ENCODE measurements around the gene CALCB.
"Not testable (repeated sequence)": the region's sequence is repeated elsewhere in the genome, so short reads cannot be mapped to it uniquely, and the experiment has no call there.

The CALCB gene

DNA sequence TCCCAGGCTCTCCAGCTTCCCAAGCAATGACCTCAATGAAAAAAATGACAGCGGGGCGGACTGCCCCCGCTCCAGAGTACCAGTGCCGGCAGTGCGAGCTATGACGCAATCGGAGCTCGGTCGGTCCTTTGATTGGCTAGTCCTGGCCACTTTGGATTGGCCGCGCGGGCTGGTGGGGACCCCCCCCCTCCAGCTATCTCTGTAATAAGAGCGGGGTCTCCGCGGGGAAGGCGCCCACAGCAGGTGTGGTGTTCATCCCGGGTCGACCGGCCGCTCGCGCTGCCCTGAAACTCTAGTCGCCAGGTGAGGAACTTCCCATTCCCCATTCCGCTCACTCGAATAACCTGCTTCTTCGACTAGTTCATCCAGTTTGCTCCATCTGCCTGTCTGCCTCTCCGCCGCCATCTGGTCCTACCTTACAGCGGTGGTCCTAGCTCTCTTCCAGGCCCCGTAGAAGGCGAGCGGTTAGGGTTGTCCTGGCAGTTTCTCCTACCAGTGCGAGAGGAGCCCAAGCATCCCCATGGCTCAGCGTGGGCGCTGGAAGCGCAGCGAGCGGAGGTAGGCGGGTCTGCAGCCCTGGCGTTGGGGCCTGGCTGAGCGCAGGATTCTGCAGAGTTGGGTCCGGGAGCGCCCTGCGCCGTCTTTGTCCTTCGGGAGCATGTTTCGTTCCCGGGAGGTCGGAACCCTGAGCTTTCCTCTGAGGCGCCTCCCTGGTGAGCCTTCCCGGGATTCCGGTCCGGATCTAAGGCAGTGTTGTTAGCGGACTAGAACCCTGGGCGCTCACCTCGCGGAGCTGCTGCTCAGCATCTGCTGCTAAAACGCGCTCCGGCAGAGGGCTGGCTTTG lies at the start of gene CALCB:
Gene CALCB, plus strand, starts transcription at position 233 of the 845 bp plus-strand sequence. CDS start 1,126 bp downstream, outside the sequence.
- no peak for DNase-seq (ENCODE audit: low read depth)

- DNase-seq (ENCODE audit: low read depth), result no peak
These were observed 46.4 kb upstream of the CALCB start for GRCh38 chr11:15027011-15027410.

DNA sequence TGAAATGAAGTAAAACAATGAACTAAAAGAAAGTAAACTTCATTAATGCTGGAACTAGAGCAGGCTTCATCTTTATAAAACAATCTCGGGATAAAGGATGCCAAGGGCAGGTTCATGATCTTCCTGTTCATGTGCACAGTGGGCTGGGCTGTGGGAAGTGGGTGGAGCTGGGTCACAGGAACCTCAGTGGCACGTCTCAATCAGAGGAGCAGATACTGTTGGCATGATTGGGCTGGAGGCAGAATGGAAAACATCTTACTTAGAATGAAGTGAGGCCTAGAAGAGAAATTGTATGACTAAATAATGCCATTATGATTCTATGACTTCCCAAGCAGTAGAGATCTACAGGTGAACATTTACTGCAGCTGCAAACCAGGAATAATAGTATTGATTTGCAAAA lies 45.4 kb upstream of the CALCB start:
- DNase-seq (ENCODE audit: low read depth), result no peak

DNA sequence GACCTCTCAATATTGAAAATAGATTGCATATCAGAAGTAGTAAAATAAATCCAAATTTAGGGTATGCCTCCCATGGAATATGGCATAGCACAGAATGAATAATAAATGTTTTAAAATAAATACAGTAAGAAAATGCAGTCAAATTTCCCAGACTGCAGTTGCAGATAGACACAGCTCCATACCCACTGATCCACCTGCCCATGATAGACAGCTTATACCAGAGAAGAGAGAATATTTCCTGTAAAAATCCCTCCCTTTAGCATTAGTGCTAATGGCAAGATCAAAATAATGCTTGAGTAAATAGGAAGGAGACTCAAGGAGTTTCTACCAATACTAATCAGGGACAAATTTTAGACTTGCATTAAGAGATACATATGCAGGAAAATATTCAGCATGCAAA lies 45.0 kb upstream of the CALCB start:
- DNase-seq (ENCODE audit: low read depth), result no peak

GRCh38 chr11:15031945-15032344 lies 41.4 kb upstream of the CALCB start:
- not testable (repeated sequence) for DNase-seq (ENCODE audit: low read depth)

GRCh38 chr11:15034687-15035267 lies 38.6 kb upstream of the CALCB start:
- DNase-seq (ENCODE audit: low read depth), result no peak

DNA sequence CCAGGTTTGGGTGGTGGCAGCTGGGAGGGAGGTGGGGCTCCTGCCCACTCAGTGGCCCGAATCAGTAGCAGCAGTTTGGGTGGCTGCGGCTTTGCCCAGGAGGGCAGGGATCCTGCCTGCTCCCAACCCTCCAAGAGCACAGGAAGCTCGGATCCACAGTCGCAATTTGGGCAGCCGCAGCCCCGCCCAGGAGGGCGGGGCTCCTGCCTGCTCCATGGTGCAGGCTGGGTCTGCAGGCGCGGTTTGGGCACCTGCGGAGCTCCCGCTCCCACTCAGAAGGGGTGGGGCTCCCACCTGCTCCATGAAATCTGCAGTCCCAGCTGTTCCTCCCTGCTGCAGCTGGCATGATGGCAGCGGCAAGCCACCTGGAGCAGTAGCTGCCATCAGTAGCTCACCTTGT lies 38.1 kb upstream of the CALCB start:
- no peak for DNase-seq (ENCODE audit: low read depth)

- DNase-seq (ENCODE audit: low read depth), result peak; percentile 4
These were observed 34.4 kb upstream of the CALCB start for GRCh38 chr11:15038963-15039362.

DNA sequence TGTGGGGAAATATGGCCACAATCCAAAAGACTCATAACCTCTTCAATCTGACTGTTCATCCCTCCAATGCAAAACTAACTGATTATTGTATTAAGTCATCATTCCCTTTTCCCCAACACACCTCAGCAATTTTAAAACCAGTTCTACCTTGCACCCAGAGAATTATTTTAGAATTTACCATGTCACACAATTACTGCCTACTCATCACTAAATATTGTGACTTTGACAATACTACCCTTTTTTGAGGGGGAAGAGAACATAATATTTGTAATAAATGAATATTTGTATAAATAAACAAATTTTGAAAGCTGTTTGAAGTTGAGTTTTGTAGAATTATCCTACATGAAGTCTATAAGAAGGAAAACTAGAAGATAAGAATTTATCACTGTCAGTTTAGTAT lies 28.2 kb upstream of the CALCB start:
- no peak for DNase-seq (ENCODE audit: low read depth)

GRCh38 chr11:15045891-15046290 lies 27.5 kb upstream of the CALCB start:
- no peak for DNase-seq (ENCODE audit: low read depth)

- DNase-seq (ENCODE audit: low read depth), result not testable (repeated sequence)
These were observed 26.7 kb upstream of the CALCB start for GRCh38 chr11:15046673-15047072.

GRCh38 chr11:15048616-15049015 lies 24.8 kb upstream of the CALCB start:
- no peak for DNase-seq (ENCODE audit: low read depth)

DNA sequence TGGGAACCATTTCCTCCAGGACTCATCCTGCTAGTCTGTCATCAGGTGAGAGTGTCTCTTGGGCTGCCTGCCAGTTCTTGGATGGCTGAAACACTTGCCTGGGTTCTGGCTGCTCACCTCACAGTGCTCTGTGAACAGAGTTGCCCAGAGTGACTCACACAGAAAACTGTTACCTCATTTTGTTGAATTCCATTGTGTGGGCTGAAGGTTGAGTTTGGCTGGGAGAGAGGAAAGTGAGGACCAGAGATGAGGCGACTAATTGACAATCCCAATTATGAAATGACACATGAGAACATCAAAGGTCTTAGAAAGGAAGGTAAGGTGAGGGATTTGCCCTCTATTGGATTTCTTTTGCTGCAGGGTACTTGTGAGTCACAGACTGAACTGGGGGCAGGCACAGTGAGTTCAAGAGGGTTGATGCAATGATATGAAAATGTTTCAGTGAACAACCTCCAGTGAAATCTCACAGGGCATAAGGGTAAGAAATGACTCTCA lies 20.2 kb upstream of the CALCB start:
- DNase-seq (ENCODE audit: low read depth), result no peak

DNA sequence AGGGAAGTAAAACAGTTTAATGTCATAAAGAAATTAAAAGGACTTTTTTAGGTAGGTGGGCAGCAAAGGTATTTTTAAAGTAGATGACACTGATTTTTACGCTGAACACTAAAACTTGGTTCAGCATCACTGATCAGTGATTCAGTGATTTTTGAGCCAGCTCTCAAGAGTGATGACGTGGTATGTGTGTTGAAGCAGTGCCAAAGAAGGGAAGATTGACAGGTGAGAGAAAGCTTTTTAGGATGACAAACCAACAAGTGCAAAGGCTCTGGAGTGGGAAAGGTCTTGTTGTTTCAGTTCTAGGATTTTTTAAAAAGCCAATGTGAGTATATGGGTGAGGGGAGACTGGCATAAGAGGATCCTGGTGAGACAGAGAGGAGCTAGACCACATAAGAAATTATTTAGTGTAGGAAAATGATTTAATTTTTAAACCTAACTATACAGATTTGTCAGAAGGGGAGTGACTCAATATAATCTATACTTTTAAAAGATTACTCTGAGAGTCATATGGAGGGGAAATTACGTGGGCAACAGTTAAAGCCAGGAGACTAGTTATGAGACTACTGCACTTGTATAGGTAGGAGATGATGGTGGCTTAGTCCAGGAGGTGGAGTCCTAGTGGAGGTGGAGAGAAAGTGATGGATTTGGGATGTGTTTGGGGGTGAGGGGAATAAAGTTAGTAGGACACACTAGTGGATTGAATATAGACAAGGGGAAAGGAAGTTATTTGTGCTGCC lies 17.6 kb upstream of the CALCB start:
- no peak for DNase-seq (ENCODE audit: low read depth)

DNA sequence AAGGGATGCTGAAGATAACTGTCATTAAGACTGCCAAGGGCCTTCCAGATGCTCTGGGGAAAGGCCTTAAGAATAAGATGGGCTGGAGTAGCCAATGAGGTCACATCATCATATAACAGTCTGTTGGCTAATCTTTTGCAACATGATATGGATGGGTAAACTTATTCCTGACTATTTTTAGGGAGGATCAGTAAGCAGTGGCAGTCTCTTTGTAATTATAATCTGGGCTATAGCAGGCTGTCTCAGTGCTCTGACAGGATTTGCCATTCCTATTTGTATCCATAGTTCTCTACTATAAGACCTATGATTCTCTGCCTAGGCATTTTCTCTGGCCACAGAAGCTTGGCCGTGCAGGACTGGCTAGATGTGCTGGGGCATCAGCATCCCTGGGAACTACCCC lies 16.1 kb upstream of the CALCB start:
- DNase-seq (ENCODE audit: low read depth), result no peak

- DNase-seq (ENCODE audit: low read depth), result no peak
These were observed 14.1 kb upstream of the CALCB start for GRCh38 chr11:15059132-15059915.

- no peak for DNase-seq (ENCODE audit: low read depth)
These were observed 10.8 kb upstream of the CALCB start for GRCh38 chr11:15062599-15062998.

DNA sequence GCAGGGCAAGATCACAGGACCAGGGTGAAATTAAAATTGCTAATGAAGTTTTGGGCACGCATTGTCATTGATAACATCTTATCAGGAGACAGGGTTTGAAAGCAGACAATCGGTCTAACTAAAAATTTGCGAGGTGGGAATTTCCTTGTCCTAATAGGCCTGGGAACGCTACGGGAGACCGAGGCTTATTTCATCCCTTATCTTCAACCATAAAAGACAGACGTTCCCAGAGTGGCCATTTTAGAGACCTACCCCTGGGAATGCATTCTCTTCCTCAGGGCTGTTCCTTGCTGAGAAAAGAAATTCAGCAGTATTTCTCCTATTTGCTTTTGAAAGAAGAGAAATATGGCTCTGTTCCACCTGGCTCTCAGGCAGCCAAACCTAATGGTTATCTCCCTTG lies 3.6 kb upstream of the CALCB start:
- DNase-seq (ENCODE audit: low read depth), result not testable (repeated sequence)

DNA sequence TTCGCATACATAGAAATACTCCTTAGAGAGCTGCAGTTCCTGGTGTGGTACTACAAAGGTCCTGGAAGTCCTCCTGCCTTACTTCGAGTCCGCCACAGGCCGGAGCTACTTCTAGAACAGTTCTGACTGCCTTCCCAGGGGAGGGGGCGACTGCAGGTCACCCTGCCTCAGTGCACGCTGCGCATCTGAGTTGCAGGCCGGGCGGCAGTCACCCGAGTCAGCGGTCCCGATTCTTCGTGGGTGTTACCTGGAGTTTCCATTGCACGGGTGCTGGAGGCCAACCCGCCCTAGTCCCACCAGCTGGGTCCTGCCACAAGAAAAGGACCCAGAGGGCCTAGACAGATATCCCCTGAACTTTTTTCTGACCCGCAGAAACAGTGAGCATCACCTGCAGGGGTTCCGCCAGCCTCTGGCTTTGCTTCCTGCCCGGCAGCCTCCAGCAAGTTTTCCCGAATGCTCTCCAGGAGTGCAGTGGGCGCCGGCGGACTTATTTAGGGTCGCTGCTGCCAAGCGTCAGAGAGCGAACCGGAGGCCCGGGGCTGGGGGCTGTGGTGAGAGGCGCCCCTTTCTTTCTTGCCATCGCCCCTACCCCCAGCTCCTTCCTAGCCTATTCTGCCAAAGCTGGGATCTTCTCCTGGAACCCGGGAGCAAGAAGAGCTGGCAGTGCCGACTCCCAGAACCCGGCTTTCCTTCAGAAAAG lies 1.7 kb upstream of the CALCB start:
- DNase-seq (ENCODE audit: low read depth), result no peak

DNA sequence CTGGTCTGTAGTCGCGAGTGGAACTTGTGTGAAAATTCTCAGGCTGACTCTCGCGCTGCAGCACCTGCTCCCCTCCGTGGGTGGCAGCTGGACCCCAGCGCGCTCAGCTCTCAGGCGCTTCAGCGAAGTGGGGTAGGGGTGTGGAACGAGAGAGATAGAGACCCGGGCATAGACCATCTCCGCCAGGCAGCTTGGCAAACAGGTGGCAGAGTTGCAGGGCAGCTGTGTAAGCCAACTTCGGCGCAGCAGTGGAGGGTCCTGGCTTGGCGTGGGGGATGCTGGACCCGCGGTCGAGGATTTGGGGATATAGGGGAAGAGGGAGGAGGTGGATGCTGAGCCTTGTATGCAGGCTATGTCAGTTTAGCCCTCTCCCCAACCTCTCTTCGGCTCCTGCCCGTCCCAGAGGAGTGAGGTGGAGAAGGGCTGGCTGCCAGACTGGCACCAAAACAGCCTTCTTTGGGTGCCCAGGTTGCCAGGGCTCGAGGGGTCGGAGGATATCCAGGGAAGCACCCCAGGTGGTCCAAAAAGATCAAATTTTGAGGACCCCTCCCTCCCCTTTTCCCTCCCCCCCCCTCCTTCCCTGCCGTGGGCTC lies 746 bp upstream of the CALCB start:
- no peak for DNase-seq (ENCODE audit: low read depth)

Data from GM04504 (cell line).